Endodermal cell (in vitro differentiated cells): ENCODE data around the gene PVALB. TPM values are rescaled to one million over a fixed set of nuclear protein-coding genes. Genes with fewer than 3 reads are reported as not detected.

Experiments used
- DNase-seq: peaks from one replicate; pipeline ENCODE4 v3.0.0-alpha.2; 2017
- H3K27ac ChIP-seq: 2 replicates; pipeline ENCODE4 v1.5.1; 2013; ENCODE audit warnings: mild to moderate bottlenecking, low read depth, low read length, moderate library complexity
- H3K27me3 ChIP-seq: 2 replicates; pipeline ENCODE4 v1.6.1; 2013; ENCODE audit warnings: mild to moderate bottlenecking, low read length, moderate library complexity; ENCODE audit not compliant: insufficient read depth, control insufficient read depth, poor library complexity, severe bottlenecking
- H3K36me3 ChIP-seq: 2 replicates; pipeline ENCODE4 v1.7.0; 2013; ENCODE audit warnings: mild to moderate bottlenecking, low read length, moderate library complexity; ENCODE audit not compliant: control insufficient read depth, insufficient read depth
- H3K4me1 ChIP-seq: one replicate; pipeline ENCODE4 v1.7.0; 2013; ENCODE audit warnings: low read length; ENCODE audit not compliant: control insufficient read depth, insufficient read depth
- H3K4me3 ChIP-seq: 2 replicates; pipeline ENCODE4 v1.5.1; 2013; ENCODE audit warnings: mild to moderate bottlenecking, low read length, moderate library complexity
- H3K9ac ChIP-seq: 2 replicates; pipeline ENCODE4 v1.6.1; 2013; ENCODE audit warnings: mild to moderate bottlenecking, low read length, moderate library complexity; ENCODE audit not compliant: poor library complexity, severe bottlenecking; ENCODE audit errors: extremely low read depth
- H3K9me3 ChIP-seq: 2 replicates; pipeline ENCODE4 v1.6.1; 2013; ENCODE audit warnings: mild to moderate bottlenecking, low read length, moderate library complexity; ENCODE audit not compliant: control insufficient read depth
- H3K27ac Mint-ChIP-seq: 2 replicates; pipeline ENCODE4 v1.8.0; 2020; ENCODE audit warnings: mixed read lengths
- H3K27me3 Mint-ChIP-seq: 2 replicates; pipeline ENCODE4 v1.8.0; 2021; ENCODE audit warnings: mild to moderate bottlenecking, mixed read lengths; ENCODE audit not compliant: insufficient read depth
- H3K36me3 Mint-ChIP-seq: 2 replicates; pipeline ENCODE4 v1.8.0; 2020; ENCODE audit warnings: low read depth, mixed read lengths
- H3K4me1 Mint-ChIP-seq: 2 replicates; pipeline ENCODE4 v1.8.0; 2020; ENCODE audit warnings: mixed read lengths
- H3K4me3 Mint-ChIP-seq: 2 replicates; pipeline ENCODE4 v1.8.0; 2020; ENCODE audit warnings: mild to moderate bottlenecking, moderate library complexity, mixed read lengths
- H3K9me3 Mint-ChIP-seq: 2 replicates; pipeline ENCODE4 v1.8.0; 2020; ENCODE audit warnings: mild to moderate bottlenecking, mixed read lengths
- CTCF ChIP-seq: fragments of 200-600 bp; sonication (generic); conservative IDR thresholded peaks from 2 replicates; pipeline ENCODE4 v1.5.0; 2021; ENCODE audit warnings: antibody characterized with exemption, mild to moderate bottlenecking
- WGBS, 2 experiments: methylation state at CpG; one replicate each; pipeline versions ENCODE4 v1.1.5 to v1.1.7; 2013; ENCODE audit warnings: missing lambda C conversion rate in 2 of 2, mixed read lengths in 1 of 2; ENCODE audit not compliant: insufficient coverage in 1 of 2, insufficient read length in 1 of 2; 5-methylcytosine and 5-hydroxymethylcytosine counted together
- total RNA-seq, 2 donors: library from RNA; stranded (reverse); fragmentation: NEBNext Ultra II Directional in 1 of 2; extraction: Animal tissue kit (Norgen Biotek cat#: 25700) in 1 of 2; gene quantifications; 2 replicates in 1 of 2; 3 replicates in 1 of 2; pipeline ENCODE4 v1.2.1, GENCODE V29; 2021

The PVALB gene
- total RNA-seq, 2 donors from 2014 or later = not detected

GRCh38 chr22:36781656-36782627 is 34.9 kb downstream of the PVALB start:
- no peaks in the 10 kb centered on the region for H3K4me1 ChIP-seq
- Mint-ChIP-seq H3K4me3 (no peak overlapping the region), H3K9me3 (peaks cover 23% of the 10 kb centered on the region), H3K36me3 (no peaks in the 10 kb centered on the region), H3K27ac (no peak overlapping the region), H3K4me1 (peaks cover 3% of the 10 kb centered on the region), H3K27me3 (peaks cover 45% of the 10 kb centered on the region)
- peak; percentile 97 for TF ChIP-seq CTCF
- no peak overlapping the region for H3K4me3 ChIP-seq
- WGBS, 2 experiments = 37 to 47% methylated on average over 24 to 33 of the region's 33 CpGs
- no peak overlapping the region for H3K27ac ChIP-seq
- H3K36me3 ChIP-seq = no peaks in the 10 kb centered on the region
- peak; percentile 98 for DNase-seq
- H3K27me3 ChIP-seq = peaks cover 7% of the 10 kb centered on the region
- H3K9me3 ChIP-seq = peaks cover 19% of the 10 kb centered on the region
- no peak overlapping the region for H3K9ac ChIP-seq

DNA sequence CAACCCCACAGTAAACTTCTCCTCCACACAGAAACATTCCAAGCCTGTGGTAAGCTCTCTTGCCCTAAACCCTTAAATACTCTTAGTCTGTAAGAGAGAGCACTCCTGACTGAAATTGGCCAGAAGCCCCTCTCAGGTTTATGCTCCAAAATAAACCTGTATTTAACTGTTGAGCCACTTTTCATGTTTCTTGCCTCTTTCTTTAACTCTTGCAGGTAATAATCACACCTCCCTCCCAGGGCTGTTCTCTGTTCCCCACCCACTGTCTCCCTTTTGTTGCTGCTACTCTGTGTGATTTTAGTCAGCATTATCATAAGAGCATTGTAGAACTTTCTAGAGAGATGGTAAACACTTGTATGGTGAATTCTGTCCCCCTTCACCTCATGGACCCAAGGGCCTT is 38.8 kb downstream of the PVALB start:
- Mint-ChIP-seq H3K27me3 (peaks cover 39% of the 10 kb centered on the region), H3K27ac (no peak overlapping the region), H3K9me3 (peaks cover 29% of the 10 kb centered on the region), H3K4me1 (peaks cover 12% of the 10 kb centered on the region), H3K36me3 (peaks cover 2% of the 10 kb centered on the region), H3K4me3 (no peak overlapping the region)
- TF ChIP-seq CTCF = no peak
- Histone ChIP-seq H3K9me3 (peaks cover 22% of the 10 kb centered on the region), H3K9ac (no peak overlapping the region), H3K27ac (no peak overlapping the region), H3K27me3 (peaks cover 7% of the 10 kb centered on the region), H3K4me3 (no peak overlapping the region), H3K4me1 (no peaks in the 10 kb centered on the region), H3K36me3 (no peaks in the 10 kb centered on the region)
- DNase-seq = no peak

DNA sequence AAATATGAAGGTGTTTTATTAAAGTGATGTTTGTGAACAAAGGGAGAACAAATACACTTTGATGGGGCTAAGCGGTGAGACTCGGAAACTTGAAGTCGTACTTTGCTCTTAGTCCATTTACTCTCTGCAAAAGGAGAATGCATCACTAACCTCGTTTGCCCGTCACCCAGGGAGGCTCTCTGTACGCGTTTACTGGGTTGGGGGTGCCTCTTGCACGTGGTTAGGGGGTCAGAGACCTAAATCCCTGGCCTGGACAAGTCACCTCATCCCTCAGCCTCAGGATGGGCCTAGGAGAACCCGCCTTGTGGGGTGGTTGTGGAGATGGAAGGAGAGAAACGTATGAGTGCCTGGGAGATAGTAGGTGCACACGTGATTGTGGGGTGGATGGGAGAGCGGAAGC is 40.1 kb downstream of the PVALB start:
- no peak overlapping the region for H3K27ac ChIP-seq
- peak overlapping the region; percentile 78 for H3K4me3 Mint-ChIP-seq
- no peaks in the 10 kb centered on the region for H3K36me3 ChIP-seq
- peak overlapping the region; percentile 87 for H3K4me3 ChIP-seq
- H3K9me3 Mint-ChIP-seq = peaks cover 29% of the 10 kb centered on the region
- H3K27me3 ChIP-seq = no peaks in the 10 kb centered on the region
- peaks cover 10% of the 10 kb centered on the region for H3K4me1 Mint-ChIP-seq
- peaks cover 29% of the 10 kb centered on the region for H3K27me3 Mint-ChIP-seq
- H3K27ac Mint-ChIP-seq = no peak overlapping the region
- 87 to 90% methylated on average over 8 to 12 of the region's 12 CpGs for WGBS, 2 experiments
- H3K9ac ChIP-seq = peak overlapping the region; percentile 25
- H3K4me1 ChIP-seq = no peaks in the 10 kb centered on the region
- H3K9me3 ChIP-seq = peaks cover 22% of the 10 kb centered on the region
- TF ChIP-seq CTCF = no peak
- no peak for DNase-seq
- H3K36me3 Mint-ChIP-seq = peaks cover 10% of the 10 kb centered on the region
